ENCODE data around the gene LYPLA2.

The LYPLA2 gene

GRCh38 chr1:23838401-23838866 lies 47.5 kb downstream of the LYPLA2 start:
- no peak for DNase-seq

- DNase-seq, result no peak
These were observed 52.7 kb downstream of the LYPLA2 start for GRCh38 chr1:23843644-23844043.
